ENCODE results near the gene HLA-DRB1.
"Not testable (repeated sequence)": the region's sequence is repeated elsewhere in the genome, so short reads cannot be mapped to it uniquely, and the experiment has no call there.

Gene HLA-DRB1

DNA sequence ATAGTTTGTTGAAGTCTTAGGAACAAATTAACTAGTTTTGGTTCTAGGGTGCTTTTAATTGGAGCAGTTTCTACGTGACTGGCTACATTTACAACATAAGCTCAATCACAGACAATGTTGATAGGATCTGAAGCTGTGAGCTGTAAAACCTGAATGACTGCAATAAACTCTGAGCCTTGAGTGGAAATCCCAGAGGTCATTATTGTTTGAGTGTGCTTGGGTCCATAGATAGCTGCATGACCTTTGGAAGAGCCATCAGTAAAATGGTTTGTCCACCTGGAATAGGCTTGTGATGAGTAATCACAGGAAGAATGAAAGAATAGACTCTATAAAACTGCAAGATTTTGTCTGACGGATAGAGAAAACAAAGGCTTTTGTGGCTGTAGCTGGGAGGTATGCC is 26.7 kb downstream of the HLA-DRB1 start:
- DNase-seq (ENCODE audit: low spot score) = no peak

- DNase-seq (ENCODE audit: low spot score) = no peak
These were observed 29.9 kb downstream of the HLA-DRB1 start for GRCh38 chr6:32559747-32560146.

- DNase-seq (ENCODE audit: low spot score) = no peak
These were observed 31.1 kb downstream of the HLA-DRB1 start for GRCh38 chr6:32558426-32559057.

DNA sequence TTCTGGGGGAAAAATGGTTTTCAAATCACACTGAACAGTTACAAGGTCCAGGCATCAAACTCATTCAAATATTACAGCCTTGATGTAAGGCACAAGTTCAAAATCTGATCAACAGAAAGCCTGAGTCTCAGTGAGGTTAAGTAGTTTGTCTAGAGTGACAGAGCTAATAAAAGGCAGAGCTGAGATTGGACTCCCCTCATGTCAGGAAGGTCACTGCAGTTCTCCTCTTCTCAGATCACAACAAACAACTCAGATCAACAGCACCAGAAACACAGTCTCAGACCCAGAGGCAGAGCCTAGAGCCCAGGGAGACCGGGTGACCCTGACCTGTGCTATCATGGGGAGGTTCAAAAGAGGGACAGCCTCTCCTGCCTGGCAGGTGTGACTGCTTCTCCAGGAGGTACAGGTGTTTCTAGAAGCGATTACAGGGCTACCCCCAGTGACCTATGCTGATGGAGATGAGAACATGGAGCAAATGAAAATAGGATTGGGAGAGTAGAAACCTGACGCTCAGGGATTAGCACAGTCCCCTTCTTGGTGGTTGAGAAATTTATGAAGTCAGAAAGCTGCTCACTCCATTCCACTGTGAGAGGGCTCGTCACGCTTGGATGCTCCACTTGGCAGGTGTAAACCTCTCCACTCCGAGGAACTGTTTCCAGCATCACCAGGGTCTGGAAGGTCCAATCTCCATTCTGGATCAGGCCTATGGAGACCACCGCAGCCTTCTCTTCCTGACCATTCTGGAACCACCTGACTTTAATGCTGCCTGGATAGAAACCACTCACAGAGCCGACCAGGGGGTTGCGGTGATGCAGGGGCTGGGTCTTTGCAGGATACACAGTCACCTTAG is 35.3 kb downstream of the HLA-DRB1 start:
- DNase-seq (ENCODE audit: low spot score) = no peak

- DNase-seq (ENCODE audit: low spot score) = no peak
These were observed 36.5 kb downstream of the HLA-DRB1 start for GRCh38 chr6:32553037-32553742.

DNA sequence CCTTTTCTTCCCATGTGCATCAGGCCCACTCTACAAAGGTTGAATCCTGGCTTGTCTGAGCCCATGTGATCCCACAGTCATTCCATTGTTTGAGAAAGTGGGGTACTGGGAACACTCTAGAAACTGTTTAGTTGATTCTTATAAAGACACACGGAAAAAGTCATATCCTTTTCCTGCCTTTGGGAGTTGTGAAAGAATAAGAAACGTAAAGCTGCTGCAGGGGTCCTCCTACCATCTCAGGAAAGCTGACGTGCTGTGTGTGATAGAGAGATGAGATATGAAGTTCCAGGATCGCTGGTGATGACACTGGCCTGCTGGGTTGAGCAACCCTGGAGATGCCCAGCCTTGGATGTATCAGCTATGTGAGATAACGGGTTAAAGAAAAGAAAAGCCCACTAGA is 38.2 kb downstream of the HLA-DRB1 start:
- no peak for DNase-seq (ENCODE audit: low spot score)

GRCh38 chr6:32539839-32540238 is 49.8 kb downstream of the HLA-DRB1 start:
- DNase-seq (ENCODE audit: low spot score) = no peak

DNA sequence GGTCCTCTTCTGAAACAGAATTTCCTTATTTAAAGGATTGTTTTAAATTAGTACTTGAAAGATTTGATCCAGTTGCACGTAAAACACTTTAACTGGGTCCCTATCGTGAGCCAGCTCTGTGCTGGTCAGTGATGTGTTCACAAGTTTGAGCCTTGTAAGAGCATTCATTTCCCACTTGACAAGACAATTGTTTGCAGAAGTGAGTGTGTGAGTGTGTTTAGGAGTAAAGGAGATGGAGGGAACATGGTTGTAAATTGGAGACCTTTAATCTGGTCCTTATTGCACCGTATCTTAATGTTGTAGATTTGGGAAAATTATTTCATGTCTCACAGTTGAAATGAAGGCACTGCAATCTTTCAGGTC is 59.2 kb downstream of the HLA-DRB1 start:
- DNase-seq (ENCODE audit: low spot score) = not testable (repeated sequence)

- no peak for DNase-seq (ENCODE audit: low spot score)
These were observed 59.8 kb downstream of the HLA-DRB1 start, which contains the start of gene HLA-DRB5 for GRCh38 chr6:32529697-32530430. Gene HLA-DRB5 (minus strand): TSS chr6:32530287. CDS start chr6:32530224, 63 bp downstream.

Small RNA genes lying within 50 kb of the gene (small RNA-seq; reads per million reads assigned to genes)
- 0 to 0.49 reads per million in 2 experiments for gene RNU1-61P
